HepG2 (cell line): ENCODE measurements around the gene DPH6. TPM values are rescaled to one million over a fixed set of nuclear protein-coding genes. Genes with fewer than 3 reads are reported as not detected.

Source experiments
- ATAC-seq: fragments of 200-7000 bp; cut with Tn5 transposase; 3 replicates; pipeline ENCODE4 v1.9.1; 2020; ENCODE audit warnings: mild to moderate bottlenecking, moderate library complexity
- BruUV-seq: library from RNA; stranded (reverse); fragments of 400-500 nt; replicated peaks from 2 replicates; lab custom pipeline; 2021; lab: Mats Ljungman, UMichigan
- CTCF ChIA-PET: fragments of 300-600 bp; formaldehyde crosslinking; extraction: SDS; loops from one replicate; lab custom pipeline; 2021; ENCODE audit warnings: low total read pairs, inconsistent platforms, low intra/inter-chr PET ratio; lab: Yijun Ruan, JAX
- POLR2A ChIA-PET: fragments of 350-600 bp; sonication (Branson Sonifier 250); formaldehyde crosslinking; loops from one replicate; lab custom pipeline; 2020; ENCODE audit warnings: antibody characterized with exemption, inconsistent platforms; lab: Yijun Ruan, JAX
- DNase-seq: peaks from one replicate; pipeline ENCODE4 v3.0.0-alpha.2; 2015; ENCODE audit warnings: low spot score
- FAIRE-seq: peaks from 3 replicates; lab custom pipeline; 2011; peaks lifted over from hg19 to GRCh38; lab: Jason Lieb, UNC
- H2AFZ ChIP-seq: one replicate; pipeline ENCODE4 v1.6.1; 2011; ENCODE audit warnings: low read length, inconsistent platforms
- H3K27ac ChIP-seq: fragments of 300-600 bp; 3 replicates; pipeline ENCODE4 v1.8.0; 2011; ENCODE audit warnings: mixed run types, mild to moderate bottlenecking, mixed read lengths, low read length, inconsistent platforms; ENCODE audit not compliant: insufficient read depth; ENCODE audit errors: extremely low read length
- H3K27me3 ChIP-seq, 2 experiments: fragments of 200-600 bp in 1 of 2; 2 replicates in 1 of 2; 3 replicates in 1 of 2; pipeline versions ENCODE4 v1.6.0 to v1.8.0; 2011; ENCODE audit warnings: low read length in 2 of 2, mild to moderate bottlenecking in 2 of 2, moderate library complexity in 2 of 2, inconsistent platforms in 1 of 2; ENCODE audit not compliant: insufficient read depth in 2 of 2, control insufficient read depth in 1 of 2
- H3K36me3 ChIP-seq, 2 experiments: fragments of 200-600 bp in 1 of 2; replicated peaks in 1 of 2; 2 replicates in 1 of 2; 3 replicates in 1 of 2; pipeline versions ENCODE4 v1.5.1 to v1.8.0; 2011; ENCODE audit warnings: low read length in 2 of 2, inconsistent platforms in 1 of 2; ENCODE audit not compliant: insufficient read depth in 2 of 2, control insufficient read depth in 1 of 2
- H3K4me1 ChIP-seq: 2 replicates; pipeline ENCODE4 v1.5.1; 2012; ENCODE audit warnings: low read length, inconsistent platforms; ENCODE audit not compliant: insufficient read depth
- H3K4me2 ChIP-seq: 2 replicates; pipeline ENCODE4 v1.6.0; 2011; ENCODE audit warnings: low read depth, low read length, inconsistent platforms
- H3K4me3 ChIP-seq, 3 experiments: fragments of 200-600 bp in 1 of 3; sonication (generic), shearing (Covaris generic) in 1 of 3; replicated peaks in 1 of 3; 2 replicates each; pipeline ENCODE4 v1.5.1; 2011 to 2016; ENCODE audit warnings: low read length in 3 of 3, inconsistent platforms in 2 of 3, low read depth in 2 of 3, mild to moderate bottlenecking in 2 of 3, control low read depth in 1 of 3, mixed read lengths in 1 of 3; ENCODE audit not compliant: insufficient read depth in 1 of 3
- H3K79me2 ChIP-seq: one replicate; pipeline ENCODE4 v1.6.1; 2011; ENCODE audit warnings: low read length, inconsistent platforms; ENCODE audit not compliant: insufficient read depth
- H3K9ac ChIP-seq: 2 replicates; pipeline ENCODE4 v1.6.0; 2011; ENCODE audit warnings: mild to moderate bottlenecking, low read depth, low read length, inconsistent platforms; ENCODE audit not compliant: insufficient read depth
- H3K9me3 ChIP-seq: 2 replicates; pipeline ENCODE4 v1.5.1; 2012; ENCODE audit warnings: mild to moderate bottlenecking, low read length
- H4K20me1 ChIP-seq: 2 replicates; pipeline ENCODE4 v1.6.0; 2011; ENCODE audit warnings: inconsistent platforms, mild to moderate bottlenecking, low read length, moderate library complexity; ENCODE audit not compliant: insufficient read depth
- CEBPB ChIP-seq: IDR thresholded peaks from 2 replicates; pipeline ENCODE4 v1.6.1; 2011; ENCODE audit warnings: low read depth, low read length, improper control_type of control experiment, borderline replicate concordance
- MBD4 ChIP-seq: IDR thresholded peaks from 2 replicates; pipeline ENCODE4 v1.6.1; 2012; ENCODE audit warnings: low read length, inconsistent platforms, borderline replicate concordance
- MXD1 ChIP-seq: sonication (generic); formaldehyde crosslinking; IDR thresholded peaks from 2 replicates; pipeline ENCODE4 v1.4.0; 2020; ENCODE audit warnings: mild to moderate bottlenecking, missing genetic modification reagents
- YEATS2 ChIP-seq: sonication (generic); formaldehyde crosslinking; IDR thresholded peaks from 2 replicates; pipeline ENCODE4 v1.4.0; 2020; ENCODE audit warnings: missing genetic modification reagents, borderline replicate concordance
- WGBS: methylation state at CpG from one replicate; pipeline ENCODE4 v1.1.6; 2017; ENCODE audit warnings: low lambda C conversion rate; 5-methylcytosine and 5-hydroxymethylcytosine counted together
- in situ Hi-C: cut with HindIII; loops from 2 replicates; pipeline ENCODE4 v1.10.0; 2017; ENCODE audit warnings: low pct_unique_long_range_greater_than_20kb; ENCODE audit not compliant: extremely low pct_ligation_motif_present
- intact Hi-C: fragments of 100-400 bp; cut with micrococcal nuclease; formaldehyde crosslinking; loops from one replicate; pipeline ENCODE4 v1.10.0; 2022; ENCODE audit not compliant: unreplicated experiment
- polyA plus RNA-seq, 8 experiments: library from polyadenylated mRNA; depleted of rRNA in 3 of 8; stranded (reverse) in 7 of 8; unstranded in 1 of 8; fragments of >200 nt; fragmentation: Illumina TruSeq in 4 of 8; extraction: Trizol in 4 of 8; gene quantifications; 2 replicates each; pipeline versions ENCODE4 v1.2.1 to v1.2.3, GENCODE V29; 2011 to 2016; ENCODE audit warnings: low read depth in 4 of 8, missing spikeins in 1 of 8, mixed read lengths in 1 of 8; ENCODE audit not compliant: insufficient read depth in 1 of 8
- total RNA-seq, 5 experiments: library from RNA; depleted of rRNA; stranded (reverse); fragments of >200 nt; fragmentation: Illumina TruSeq; extraction: Trizol; gene quantifications; 2 replicates each; pipeline ENCODE4 v1.2.3, GENCODE V29; 2016; ENCODE audit warnings: low read depth in 1 of 5

The DPH6 gene
- total and polyA plus RNA-seq, 2 of the 13 experiments (the other 11 are each of a cell fraction or from before 2014, with no cell fraction given) = 10.2 to 25.8 TPM

- in situ Hi-C loops (loop anchor here (5.0 kb wide), 2 partner anchors 161 to 371 kb away; no protein-coding TSS in a partner anchor), intact Hi-C loops (no loop called here)
- no TSS peak for BruUV-seq
- H3K4me2 ChIP-seq = no peak overlapping the region
- CTCF ChIA-PET = no interaction called here
- ATAC-seq (no peak), FAIRE-seq (no peak), DNase-seq (no peak)
- no peak overlapping the region for H3K9ac ChIP-seq
- TF ChIP-seq CEBPB (peak; percentile 32; the same call in 1 of the 2 replicates), MXD1 (CRISPR knock-in tag) (no peak), MBD4 (no peak)
- no peaks in the 10 kb centered on the region for H3K9me3 ChIP-seq
- no peaks in the 10 kb centered on the region for H3K4me1 ChIP-seq
- H3K36me3 ChIP-seq = no peaks in the 10 kb centered on the region
- no peak overlapping the region for H2AFZ ChIP-seq
- H3K79me2 ChIP-seq = no peaks in the 10 kb centered on the region
- no peak overlapping the region for H3K4me3 ChIP-seq
- no peaks in the 10 kb centered on the region for H4K20me1 ChIP-seq
- POLR2A ChIA-PET = no interaction called here
- WGBS = 76% methylated on average over 1 of the region's 1 CpG
- H3K27ac ChIP-seq = no peak overlapping the region
- no peaks in the 10 kb centered on the region for H3K27me3 ChIP-seq
These were observed 97.7 kb downstream of the DPH6 start for GRCh38 chr15:35448294-35448693.

- ATAC-seq (no peak), FAIRE-seq (no peak), DNase-seq (no peak)
- WGBS = 69% methylated on average over 4 of the region's 4 CpGs
- CTCF ChIA-PET = interaction anchor here (2.1 kb wide), 1 partner anchor 153 kb away, joined by 7 read pairs; no protein-coding TSS in a partner anchor
- Histone ChIP-seq H2AFZ (no peak overlapping the region), H3K4me1 (no peaks in the 10 kb centered on the region), H3K36me3 (no peaks in the 10 kb centered on the region), H3K4me3 (no peak overlapping the region), H3K27me3 (no peaks in the 10 kb centered on the region), H3K27ac (no peak overlapping the region), H3K9me3 (no peaks in the 10 kb centered on the region), H3K4me2 (no peak overlapping the region), H3K79me2 (no peaks in the 10 kb centered on the region), H3K9ac (no peak overlapping the region), H4K20me1 (no peaks in the 10 kb centered on the region)
- BruUV-seq = no TSS peak
- TF ChIP-seq YEATS2 (CRISPR knock-in tag) = no peak
- POLR2A ChIA-PET = no interaction called here
- in situ Hi-C loops (loop anchor here (5.0 kb wide), 2 partner anchors 159 to 369 kb away; no protein-coding TSS in a partner anchor), intact Hi-C loops (no loop called here)
These were observed 100.1 kb downstream of the DPH6 start for GRCh38 chr15:35445891-35446290.
